Trophoblast cell (in vitro differentiated cells and primary cell): Measurements from ENCODE around the gene FBXW9.

Source experiments
- DNase-seq, 2 donors: peaks; one replicate each; pipeline ENCODE4 v3.0.0-alpha.2; 2016
- H2AFZ ChIP-seq: 2 replicates; pipeline ENCODE4 v1.6.1; 2013; ENCODE audit warnings: low read length, moderate library complexity, mild to moderate bottlenecking; ENCODE audit not compliant: insufficient read depth, poor library complexity
- H2AK5ac ChIP-seq: 2 replicates; pipeline ENCODE4 v1.6.1; 2013; ENCODE audit warnings: mild to moderate bottlenecking, low read length
- H2BK120ac ChIP-seq: 2 replicates; pipeline ENCODE4 v1.6.1; 2013; ENCODE audit warnings: low read length, mild to moderate bottlenecking, moderate library complexity; ENCODE audit not compliant: insufficient read depth, poor library complexity
- H2BK12ac ChIP-seq: 2 replicates; pipeline ENCODE4 v1.6.1; 2013; ENCODE audit warnings: mild to moderate bottlenecking, low read length, moderate library complexity
- H2BK5ac ChIP-seq: 2 replicates; pipeline ENCODE4 v1.6.1; 2013; ENCODE audit warnings: low read length, low read depth, moderate library complexity, mild to moderate bottlenecking; ENCODE audit not compliant: poor library complexity
- H3K14ac ChIP-seq: 2 replicates; pipeline ENCODE4 v1.6.1; 2013; ENCODE audit warnings: mild to moderate bottlenecking, low read length
- H3K18ac ChIP-seq: 2 replicates; pipeline ENCODE4 v1.6.1; 2013; ENCODE audit warnings: mild to moderate bottlenecking, low read length
- H3K23ac ChIP-seq: 2 replicates; pipeline ENCODE4 v1.6.1; 2013; ENCODE audit warnings: low read length
- H3K27ac ChIP-seq: 2 replicates; pipeline ENCODE4 v1.5.1; 2013; ENCODE audit warnings: low read depth, mild to moderate bottlenecking, inconsistent platforms, low read length, moderate library complexity
- H3K27me3 ChIP-seq: 2 replicates; pipeline ENCODE4 v1.6.1; 2013; ENCODE audit warnings: inconsistent platforms, mild to moderate bottlenecking, low read length, moderate library complexity; ENCODE audit not compliant: insufficient read depth
- H3K36me3 ChIP-seq, 2 experiments: 1 replicate in 1 of 2; 2 replicates in 1 of 2; pipeline ENCODE4 v1.6.1; 2013; ENCODE audit warnings: low read length in 2 of 2, mild to moderate bottlenecking in 2 of 2, moderate library complexity in 1 of 2; ENCODE audit not compliant: insufficient read depth in 2 of 2, control insufficient read depth in 1 of 2
- H3K4ac ChIP-seq: 2 replicates; pipeline ENCODE4 v1.6.1; 2013; ENCODE audit warnings: low read depth, mild to moderate bottlenecking, low read length, moderate library complexity
- H3K4me1 ChIP-seq, 2 experiments: 1 replicate in 1 of 2; 2 replicates in 1 of 2; pipeline ENCODE4 v1.6.1; 2013; ENCODE audit warnings: low read length in 2 of 2, mild to moderate bottlenecking in 2 of 2, moderate library complexity in 1 of 2; ENCODE audit not compliant: insufficient read depth in 2 of 2, control insufficient read depth in 1 of 2
- H3K4me2 ChIP-seq: 2 replicates; pipeline ENCODE4 v1.6.1; 2013; ENCODE audit warnings: inconsistent platforms, mild to moderate bottlenecking, low read length, moderate library complexity
- H3K4me3 ChIP-seq: 2 replicates; pipeline ENCODE4 v1.5.1; 2013; ENCODE audit warnings: mild to moderate bottlenecking, low read depth, low read length, inconsistent platforms
- H3K79me1 ChIP-seq: one replicate; pipeline ENCODE4 v1.6.1; 2013; ENCODE audit warnings: low read length
- H3K79me2 ChIP-seq: 2 replicates; pipeline ENCODE4 v1.6.1; 2013; ENCODE audit warnings: low read length, mild to moderate bottlenecking; ENCODE audit not compliant: control insufficient read depth, insufficient read depth, poor library complexity
- H3K9ac ChIP-seq: 2 replicates; pipeline ENCODE4 v1.6.1; 2013; ENCODE audit warnings: mild to moderate bottlenecking, low read length
- H3K9me3 ChIP-seq: 2 replicates; pipeline ENCODE4 v1.6.1; 2013; ENCODE audit warnings: low read depth, mild to moderate bottlenecking, control low read depth, inconsistent platforms, low read length; ENCODE audit not compliant: insufficient read depth
- H4K12ac ChIP-seq: 2 replicates; pipeline ENCODE4 v1.6.1; 2013; ENCODE audit warnings: low read depth, mild to moderate bottlenecking, low read length, moderate library complexity
- H4K8ac ChIP-seq: 2 replicates; pipeline ENCODE4 v1.6.1; 2013; ENCODE audit warnings: low read depth, mild to moderate bottlenecking, low read length, moderate library complexity
- H4K91ac ChIP-seq: one replicate; pipeline ENCODE4 v1.6.1; 2013; ENCODE audit warnings: low read depth, mild to moderate bottlenecking, low read length, moderate library complexity
- WGBS: extraction: QIAGEN DNeasy Blood & Tissue Kit; methylation state at CpG from one replicate; pipeline ENCODE4 v1.1.7; 2013; ENCODE audit warnings: missing lambda C conversion rate; ENCODE audit not compliant: insufficient read length, insufficient coverage; ENCODE audit errors: extremely low coverage; 5-methylcytosine and 5-hydroxymethylcytosine counted together

FBXW9 gene

GRCh38 chr19:12720851-12721655 lies 24.6 kb upstream of the FBXW9 start:
- H4K91ac ChIP-seq, result peak overlapping the region; percentile 95
- H3K14ac ChIP-seq, result peak overlapping the region; percentile 82
- no peak overlapping the region for H3K23ac ChIP-seq
- H3K4me3 ChIP-seq, result peak overlapping the region; percentile 83
- H3K36me3 ChIP-seq, result peaks cover 23 to 24% of the 10 kb centered on the region in 2 experiments
- peak overlapping the region; percentile 52 for H2BK12ac ChIP-seq
- peak overlapping the region; percentile 93 for H2BK5ac ChIP-seq
- H3K4ac ChIP-seq, result peak overlapping the region; percentile 99
- H3K9ac ChIP-seq, result peak overlapping the region; percentile 95
- peak overlapping the region; percentile 5 for H2BK120ac ChIP-seq
- H2AK5ac ChIP-seq, result peak overlapping the region; percentile 59
- H3K79me2 ChIP-seq, result peaks cover 23% of the 10 kb centered on the region
- no CpG with 5 or more reads among the region's 59 CpGs for WGBS
- H3K4me1 ChIP-seq, result peaks cover 3 to 5% of the 10 kb centered on the region in 2 experiments
- no peak for DNase-seq
- H3K18ac ChIP-seq, result peak overlapping the region; percentile 63
- H4K12ac ChIP-seq, result peak overlapping the region; percentile 54
- peak overlapping the region; percentile 86 for H3K4me2 ChIP-seq
- H3K27ac ChIP-seq, result peak overlapping the region; percentile 96
- H3K9me3 ChIP-seq, result no peaks in the 10 kb centered on the region
- H3K27me3 ChIP-seq, result no peaks in the 10 kb centered on the region
- peaks cover 22% of the 10 kb centered on the region for H3K79me1 ChIP-seq
- peak overlapping the region; percentile 86 for H4K8ac ChIP-seq
- peak overlapping the region; percentile 30 for H2AFZ ChIP-seq

- Histone ChIP-seq H2BK12ac (no peak overlapping the region), H3K9me3 (no peaks in the 10 kb centered on the region), H3K27me3 (no peaks in the 10 kb centered on the region), H3K23ac (no peak overlapping the region), H2AFZ (no peak overlapping the region), H3K4ac (peak overlapping the region; percentile 99), H3K27ac (no peak overlapping the region), H3K4me2 (peak overlapping the region; percentile 86), H3K79me1 (peaks cover 22% of the 10 kb centered on the region), H3K4me1 (peaks cover 3 to 5% of the 10 kb centered on the region in 2 experiments), H3K14ac (no peak overlapping the region), H2BK120ac (no peak overlapping the region), H4K8ac (no peak overlapping the region), H3K4me3 (no peak overlapping the region), H3K79me2 (peaks cover 23% of the 10 kb centered on the region), H3K9ac (no peak overlapping the region), H2BK5ac (no peak overlapping the region), H4K91ac (no peak overlapping the region), H3K18ac (no peak overlapping the region), H3K36me3 (peaks cover 30 to 31% of the 10 kb centered on the region in 2 experiments), H4K12ac (no peak overlapping the region), H2AK5ac (no peak overlapping the region)
- WGBS, result no CpG with 5 or more reads among the region's 10 CpGs
- no peak for DNase-seq
Observed at GRCh38 chr19:12720296-12720695, 23.9 kb upstream of the FBXW9 start.

- H3K9me3 ChIP-seq, result no peaks in the 10 kb centered on the region
- H3K36me3 ChIP-seq, result peaks cover 60 to 66% of the 10 kb centered on the region in 2 experiments
- no peak overlapping the region for H3K23ac ChIP-seq
- no peak overlapping the region for H3K4ac ChIP-seq
- no peak overlapping the region for H3K27ac ChIP-seq
- H3K79me2 ChIP-seq, result peaks cover 8% of the 10 kb centered on the region
- H2AK5ac ChIP-seq, result no peak overlapping the region
- no peak overlapping the region for H3K14ac ChIP-seq
- DNase-seq, result peak; percentile 85 to 87
- H2BK5ac ChIP-seq, result no peak overlapping the region
- no peaks in the 10 kb centered on the region for H3K79me1 ChIP-seq
- no peak overlapping the region for H2BK12ac ChIP-seq
- peaks cover 3 to 4% of the 10 kb centered on the region in 2 experiments for H3K4me1 ChIP-seq
- H3K9ac ChIP-seq, result no peak overlapping the region
- no peaks in the 10 kb centered on the region for H3K27me3 ChIP-seq
- no peak overlapping the region for H4K91ac ChIP-seq
- no peak overlapping the region for H2AFZ ChIP-seq
- H3K4me3 ChIP-seq, result no peak overlapping the region
- WGBS, result no CpG with 5 or more reads among the region's 3 CpGs
- H2BK120ac ChIP-seq, result no peak overlapping the region
- H4K12ac ChIP-seq, result no peak overlapping the region
- H4K8ac ChIP-seq, result no peak overlapping the region
- no peak overlapping the region for H3K4me2 ChIP-seq
- H3K18ac ChIP-seq, result no peak overlapping the region
Observed at GRCh38 chr19:12715929-12716328, 19.5 kb upstream of the FBXW9 start.

- no peaks in the 10 kb centered on the region for H3K9me3 ChIP-seq
- no peaks in the 10 kb centered on the region for H3K4me1 ChIP-seq
- no peak overlapping the region for H3K27ac ChIP-seq
- no peak for DNase-seq
- no peak overlapping the region for H3K4ac ChIP-seq
- no peak overlapping the region for H3K23ac ChIP-seq
- H4K91ac ChIP-seq, result no peak overlapping the region
- WGBS, result no CpG with 5 or more reads among the region's 15 CpGs
- H3K4me3 ChIP-seq, result peak overlapping the region; percentile 37
- no peak overlapping the region for H2AK5ac ChIP-seq
- no peak overlapping the region for H3K4me2 ChIP-seq
- no peak overlapping the region for H4K8ac ChIP-seq
- H2BK5ac ChIP-seq, result no peak overlapping the region
- H3K18ac ChIP-seq, result no peak overlapping the region
- H3K36me3 ChIP-seq, result peaks cover 66 to 72% of the 10 kb centered on the region in 2 experiments
- no peaks in the 10 kb centered on the region for H3K79me2 ChIP-seq
- no peak overlapping the region for H3K9ac ChIP-seq
- H2BK120ac ChIP-seq, result no peak overlapping the region
- no peak overlapping the region for H3K14ac ChIP-seq
- no peak overlapping the region for H2AFZ ChIP-seq
- H4K12ac ChIP-seq, result no peak overlapping the region
- no peak overlapping the region for H2BK12ac ChIP-seq
- H3K27me3 ChIP-seq, result no peaks in the 10 kb centered on the region
- H3K79me1 ChIP-seq, result no peaks in the 10 kb centered on the region
Observed at GRCh38 chr19:12715102-12715501, 18.7 kb upstream of the FBXW9 start.
